Nephron progenitor cell (in vitro differentiated cells): ENCODE measurements around the gene SLAMF9.

Source experiments
- DNase-seq: peaks from one replicate; pipeline ENCODE4 v3.0.0; 2021
- H3K27ac Mint-ChIP-seq: 2 replicates; pipeline ENCODE4 v1.8.0; 2021; ENCODE audit warnings: mild to moderate bottlenecking, moderate library complexity, mixed read lengths
- H3K27me3 Mint-ChIP-seq: 2 replicates; pipeline ENCODE4 v1.8.0; 2021; ENCODE audit warnings: mild to moderate bottlenecking, low read depth, mixed read lengths; ENCODE audit not compliant: poor library complexity
- H3K36me3 Mint-ChIP-seq: 2 replicates; pipeline ENCODE4 v1.8.0; 2021; ENCODE audit warnings: low read depth, mixed read lengths
- H3K4me1 Mint-ChIP-seq: 2 replicates; pipeline ENCODE4 v1.8.0; 2021; ENCODE audit warnings: mixed read lengths
- H3K4me3 Mint-ChIP-seq: 2 replicates; pipeline ENCODE4 v1.8.0; 2021; ENCODE audit warnings: mild to moderate bottlenecking, moderate library complexity, mixed read lengths
- H3K9me3 Mint-ChIP-seq: 2 replicates; pipeline ENCODE4 v1.8.0; 2021; ENCODE audit warnings: mild to moderate bottlenecking, moderate library complexity, mixed read lengths
- TF ChIP-seq, protein P1 (sequence below): fragments of 200-600 bp; sonication (generic); IDR thresholded peaks from 2 replicates; pipeline ENCODE4 v1.5.0; 2021; ENCODE audit warnings: antibody characterized with exemption

The SLAMF9 gene

DNA sequence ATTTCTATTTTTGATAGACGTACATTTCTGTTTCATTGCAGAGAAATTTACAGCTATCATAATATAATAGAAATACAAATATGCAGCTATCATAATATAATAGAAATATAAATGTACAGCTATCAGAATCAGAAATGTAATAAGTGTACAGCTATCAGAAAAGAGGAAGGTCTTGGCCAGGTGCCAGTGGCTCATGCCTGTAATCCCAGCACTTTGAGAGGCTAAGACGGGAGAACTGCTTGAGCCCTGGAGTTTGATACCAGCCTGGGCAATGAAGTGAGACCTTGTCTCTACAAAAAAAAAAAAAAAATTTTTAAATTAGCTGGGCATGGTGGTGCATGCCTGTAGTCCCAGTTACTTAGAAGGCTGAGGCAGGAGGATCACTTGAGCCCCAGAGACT, 39.9 kb upstream of the SLAMF9 start:
- no peaks in the 10 kb centered on the region for H3K36me3 Mint-ChIP-seq

DNA sequence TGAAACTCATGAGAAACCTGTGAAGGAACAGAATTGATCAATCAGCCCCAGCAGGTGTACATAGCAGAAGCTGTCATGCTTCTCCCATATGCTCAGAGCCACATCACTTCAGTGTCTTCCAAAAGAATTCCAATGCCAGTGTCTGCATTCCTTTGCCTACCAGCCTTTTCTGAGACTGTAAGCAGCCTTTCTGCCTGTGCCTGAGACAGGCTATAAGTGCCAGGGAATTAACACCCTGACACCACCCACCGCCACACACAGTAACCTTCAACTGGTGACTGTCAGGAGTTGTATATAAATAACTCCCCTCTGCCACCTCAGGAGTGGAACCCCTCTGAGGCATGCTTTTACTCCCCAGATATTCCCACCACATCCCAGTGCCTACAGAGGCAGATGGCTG, 38.1 kb upstream of the SLAMF9 start:
- no peak for DNase-seq
- Mint-ChIP-seq H3K9me3 (no peaks in the 10 kb centered on the region), H3K27ac (no peak overlapping the region), H3K4me1 (no peaks in the 10 kb centered on the region), H3K27me3 (peaks cover 29% of the 10 kb centered on the region), H3K36me3 (no peaks in the 10 kb centered on the region), H3K4me3 (no peak overlapping the region)
- TF ChIP-seq, protein P1, sequence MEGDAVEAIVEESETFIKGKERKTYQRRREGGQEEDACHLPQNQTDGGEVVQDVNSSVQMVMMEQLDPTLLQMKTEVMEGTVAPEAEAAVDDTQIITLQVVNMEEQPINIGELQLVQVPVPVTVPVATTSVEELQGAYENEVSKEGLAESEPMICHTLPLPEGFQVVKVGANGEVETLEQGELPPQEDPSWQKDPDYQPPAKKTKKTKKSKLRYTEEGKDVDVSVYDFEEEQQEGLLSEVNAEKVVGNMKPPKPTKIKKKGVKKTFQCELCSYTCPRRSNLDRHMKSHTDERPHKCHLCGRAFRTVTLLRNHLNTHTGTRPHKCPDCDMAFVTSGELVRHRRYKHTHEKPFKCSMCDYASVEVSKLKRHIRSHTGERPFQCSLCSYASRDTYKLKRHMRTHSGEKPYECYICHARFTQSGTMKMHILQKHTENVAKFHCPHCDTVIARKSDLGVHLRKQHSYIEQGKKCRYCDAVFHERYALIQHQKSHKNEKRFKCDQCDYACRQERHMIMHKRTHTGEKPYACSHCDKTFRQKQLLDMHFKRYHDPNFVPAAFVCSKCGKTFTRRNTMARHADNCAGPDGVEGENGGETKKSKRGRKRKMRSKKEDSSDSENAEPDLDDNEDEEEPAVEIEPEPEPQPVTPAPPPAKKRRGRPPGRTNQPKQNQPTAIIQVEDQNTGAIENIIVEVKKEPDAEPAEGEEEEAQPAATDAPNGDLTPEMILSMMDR = no peak

More for the DNA sequence above, 39.9 kb upstream of the SLAMF9 start:
- TF ChIP-seq, protein P1 = no peak
- Mint-ChIP-seq H3K4me1 (no peaks in the 10 kb centered on the region), H3K27me3 (peaks cover 24% of the 10 kb centered on the region), H3K9me3 (no peaks in the 10 kb centered on the region), H3K4me3 (no peak overlapping the region), H3K27ac (no peak overlapping the region)
- no peak for DNase-seq

DNA sequence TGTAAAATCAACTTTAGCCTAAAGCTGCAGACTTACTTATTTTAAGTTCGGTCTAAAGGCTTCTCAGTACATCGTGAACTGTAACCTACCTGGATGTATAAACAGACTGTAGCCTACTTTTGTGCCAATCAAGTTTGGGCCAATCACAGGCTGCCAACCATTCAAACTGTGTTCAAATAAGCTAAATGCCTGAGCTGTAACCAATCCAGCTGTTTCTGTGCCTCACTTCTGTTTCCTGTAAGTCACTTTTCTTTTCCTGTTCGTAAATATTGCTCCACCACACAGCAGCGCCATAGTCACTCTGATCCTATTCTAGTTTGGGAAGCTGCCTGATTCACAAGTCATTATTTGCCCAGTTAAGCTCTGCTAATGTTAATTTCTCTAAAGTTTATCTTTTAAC, 37.5 kb upstream of the SLAMF9 start:
- Mint-ChIP-seq H3K4me3 (no peak overlapping the region), H3K27ac (no peak overlapping the region), H3K27me3 (peaks cover 29% of the 10 kb centered on the region), H3K9me3 (peaks cover 2% of the 10 kb centered on the region), H3K4me1 (no peaks in the 10 kb centered on the region), H3K36me3 (no peaks in the 10 kb centered on the region)
- TF ChIP-seq, protein P1 = no peak
- DNase-seq = no peak

DNA sequence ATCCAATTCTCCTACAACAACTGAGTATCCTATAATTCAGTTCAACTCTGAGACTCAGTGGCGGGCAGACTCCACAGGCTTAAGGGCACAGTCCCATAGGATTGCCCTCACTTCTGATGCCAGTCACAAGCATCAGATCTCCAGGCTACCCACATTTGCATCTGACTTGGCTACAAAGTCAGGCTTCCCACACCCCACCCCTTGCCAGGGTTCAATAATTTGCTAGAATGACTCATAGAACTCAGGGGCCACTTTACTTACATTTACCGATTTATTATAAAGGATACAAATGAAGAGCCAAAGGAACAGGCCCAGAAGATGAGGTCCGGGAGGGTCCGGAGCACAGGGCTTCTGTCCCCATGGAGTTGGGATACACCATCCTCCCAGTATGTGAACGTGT, 36.0 kb upstream of the SLAMF9 start:
- Mint-ChIP-seq H3K36me3 (no peaks in the 10 kb centered on the region), H3K9me3 (peaks cover 7% of the 10 kb centered on the region), H3K27me3 (peaks cover 25% of the 10 kb centered on the region), H3K4me3 (no peak overlapping the region), H3K4me1 (peaks cover 6% of the 10 kb centered on the region), H3K27ac (no peak overlapping the region)
- TF ChIP-seq, protein P1 = no peak
- DNase-seq = no peak

DNA sequence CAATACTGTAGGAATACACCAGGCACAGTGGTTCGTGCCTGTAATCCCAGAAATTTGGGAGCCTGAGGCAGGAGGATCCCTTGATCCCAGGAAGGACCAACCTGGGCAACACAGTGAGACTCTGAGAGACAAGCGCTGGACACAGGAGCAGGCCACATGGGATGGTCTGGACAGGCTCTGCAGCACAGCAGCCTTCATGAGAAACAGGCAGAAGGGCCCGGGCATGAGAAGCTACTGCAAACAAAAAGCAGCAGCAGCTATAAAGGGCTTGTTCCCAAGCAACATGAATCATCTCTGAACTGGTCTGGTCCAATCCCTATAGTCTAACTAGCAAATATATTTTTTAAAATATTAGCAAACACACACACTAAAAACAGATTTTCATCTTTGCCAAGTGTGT, 35.5 kb upstream of the SLAMF9 start:
- no peak overlapping the region for H3K27ac Mint-ChIP-seq
- TF ChIP-seq, protein P1 = no peak
- H3K36me3 Mint-ChIP-seq = no peaks in the 10 kb centered on the region

DNA sequence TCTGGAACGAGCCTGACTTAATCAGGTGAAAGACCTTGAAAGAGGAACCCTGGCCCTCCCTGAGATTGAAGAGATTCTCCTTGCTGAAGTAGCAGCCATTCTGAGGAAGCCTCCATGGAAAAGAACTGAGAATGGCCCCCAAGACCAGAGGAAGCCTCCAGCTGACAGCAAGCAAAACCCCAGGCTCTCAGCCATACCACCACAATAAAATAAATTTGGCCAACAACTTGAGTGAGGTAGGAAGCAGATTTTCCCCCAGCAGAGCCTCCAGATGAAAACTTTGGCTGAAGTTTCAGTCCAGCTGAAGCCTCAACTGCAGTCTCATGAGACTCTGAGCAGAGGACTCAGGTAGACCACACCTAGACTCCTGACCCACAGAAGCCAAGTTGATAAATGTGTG, 34.0 kb upstream of the SLAMF9 start:
- no peak overlapping the region for H3K4me3 Mint-ChIP-seq
- peaks cover 8% of the 10 kb centered on the region for H3K9me3 Mint-ChIP-seq
- H3K4me1 Mint-ChIP-seq = peaks cover 23% of the 10 kb centered on the region
- TF ChIP-seq, protein P1 = no peak
- H3K36me3 Mint-ChIP-seq = no peaks in the 10 kb centered on the region
- no peak overlapping the region for H3K27ac Mint-ChIP-seq
- DNase-seq = no peak
- H3K27me3 Mint-ChIP-seq = peaks cover 19% of the 10 kb centered on the region

More for the DNA sequence above, 35.5 kb upstream of the SLAMF9 start:
- H3K9me3 Mint-ChIP-seq = peaks cover 7% of the 10 kb centered on the region
- no peak for DNase-seq
- peaks cover 11% of the 10 kb centered on the region for H3K4me1 Mint-ChIP-seq
- no peak overlapping the region for H3K4me3 Mint-ChIP-seq
- H3K27me3 Mint-ChIP-seq = peaks cover 21% of the 10 kb centered on the region
